ENCODE measurements around the gene HSD17B3.

GRCh38 chr9:96193236-96193755 lies 108.7 kb downstream of the HSD17B3 start:
- TF ChIP-seq EZH2 (IDR thresholded peaks at IDR 0.05; ENCODE audit: low read depth) (no peak), CTCF (conservative IDR thresholded peaks at IDR 0.05) (no peak)

All from PC-9 (cell line).